ENCODE results near the gene OTUB2.

The OTUB2 gene

DNA sequence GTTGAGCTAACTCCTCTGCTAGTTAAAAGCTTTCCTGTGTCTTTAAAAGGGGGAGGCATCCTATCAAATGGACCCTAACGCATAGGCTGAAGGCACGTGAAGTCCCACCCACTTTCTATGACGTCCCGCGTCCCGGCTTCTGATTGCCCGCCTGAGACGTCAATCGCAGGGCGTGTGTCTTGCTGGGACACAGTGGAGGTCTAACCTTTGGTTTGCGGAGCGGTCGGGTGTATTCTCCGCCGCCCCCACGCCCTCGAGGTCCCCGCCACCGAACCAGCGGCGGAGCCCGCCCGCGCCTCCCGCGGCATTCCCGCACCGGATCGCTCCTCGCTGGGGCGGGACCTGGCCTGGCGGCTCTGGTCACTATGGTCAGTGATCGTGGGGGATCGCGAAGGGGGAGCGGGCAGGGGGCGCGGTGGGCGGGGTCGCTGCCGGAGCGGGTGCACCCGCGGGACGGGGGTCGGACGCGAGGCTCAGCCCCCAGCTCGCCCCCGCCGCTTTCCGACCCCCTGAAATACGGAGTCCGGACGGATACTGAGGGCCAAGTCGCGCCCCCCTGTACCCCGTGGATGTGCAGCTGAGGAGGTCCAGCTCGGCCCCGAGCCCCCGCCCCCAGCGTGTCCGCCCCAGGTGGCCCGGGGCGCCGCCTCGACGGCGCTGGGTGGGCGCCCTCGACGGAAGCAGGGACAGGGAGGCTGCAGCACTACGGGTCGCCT is at the start of gene OTUB2:
Gene OTUB2, plus strand, starts transcription at position 168 of the 716 bp plus-strand sequence. Its CDS starts 198 bp downstream, at position 366.
- DNase-seq, result peak; percentile 98

DNA sequence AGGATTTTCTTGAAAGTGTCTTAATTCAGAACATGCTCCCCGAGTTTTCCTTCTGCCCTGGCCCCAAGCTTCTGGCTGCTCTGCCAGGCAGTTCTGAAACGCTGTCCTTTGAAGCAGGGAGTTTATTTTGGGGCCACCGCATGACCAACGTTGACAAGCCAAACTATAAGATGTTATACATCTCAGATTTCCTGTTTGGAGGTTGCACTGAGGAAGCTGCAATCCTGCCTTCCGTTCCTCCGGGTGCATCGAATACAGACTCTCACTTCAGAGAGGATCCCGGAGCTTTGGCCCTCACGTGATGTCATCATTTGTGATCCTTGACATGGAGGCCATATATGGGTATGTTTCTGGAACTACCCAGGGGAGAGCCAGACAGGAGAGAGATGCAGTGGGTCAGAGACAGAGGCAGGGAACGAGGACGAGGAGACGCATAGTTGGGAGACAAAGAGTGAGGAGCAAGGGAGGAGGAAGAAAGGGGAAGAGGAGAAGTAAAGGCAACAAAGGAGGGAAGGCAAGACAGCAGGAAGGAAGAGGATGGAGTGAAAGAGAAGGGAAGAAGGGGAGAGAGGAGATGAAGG is 49.6 kb upstream of the OTUB2 start, which contains the start of gene ASB2:
Gene ASB2, minus strand, starts transcription at position 94 of the 581 bp plus-strand sequence. CDS start 12,031 bp downstream, outside the sequence.
- no peak for DNase-seq

DNA sequence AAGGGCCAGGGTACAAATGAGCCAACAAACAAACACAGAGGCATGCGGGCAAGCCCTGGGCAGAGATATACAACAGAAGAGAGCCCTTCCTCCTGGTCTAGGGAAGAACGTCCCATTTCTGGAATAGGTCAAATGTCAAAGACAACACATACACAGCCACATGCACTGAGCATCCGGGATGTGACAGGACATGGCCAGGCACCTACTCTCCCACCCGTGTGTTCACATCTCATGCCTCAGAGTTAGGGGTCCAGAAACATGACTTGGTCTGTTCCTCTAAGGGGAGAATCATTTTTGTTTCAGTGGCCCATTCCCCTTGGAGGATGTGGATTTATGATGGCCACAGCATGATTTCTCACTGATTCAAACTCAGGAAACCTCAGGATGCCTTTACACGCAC is 49.0 kb upstream of the OTUB2 start:
- no peak for DNase-seq

DNA sequence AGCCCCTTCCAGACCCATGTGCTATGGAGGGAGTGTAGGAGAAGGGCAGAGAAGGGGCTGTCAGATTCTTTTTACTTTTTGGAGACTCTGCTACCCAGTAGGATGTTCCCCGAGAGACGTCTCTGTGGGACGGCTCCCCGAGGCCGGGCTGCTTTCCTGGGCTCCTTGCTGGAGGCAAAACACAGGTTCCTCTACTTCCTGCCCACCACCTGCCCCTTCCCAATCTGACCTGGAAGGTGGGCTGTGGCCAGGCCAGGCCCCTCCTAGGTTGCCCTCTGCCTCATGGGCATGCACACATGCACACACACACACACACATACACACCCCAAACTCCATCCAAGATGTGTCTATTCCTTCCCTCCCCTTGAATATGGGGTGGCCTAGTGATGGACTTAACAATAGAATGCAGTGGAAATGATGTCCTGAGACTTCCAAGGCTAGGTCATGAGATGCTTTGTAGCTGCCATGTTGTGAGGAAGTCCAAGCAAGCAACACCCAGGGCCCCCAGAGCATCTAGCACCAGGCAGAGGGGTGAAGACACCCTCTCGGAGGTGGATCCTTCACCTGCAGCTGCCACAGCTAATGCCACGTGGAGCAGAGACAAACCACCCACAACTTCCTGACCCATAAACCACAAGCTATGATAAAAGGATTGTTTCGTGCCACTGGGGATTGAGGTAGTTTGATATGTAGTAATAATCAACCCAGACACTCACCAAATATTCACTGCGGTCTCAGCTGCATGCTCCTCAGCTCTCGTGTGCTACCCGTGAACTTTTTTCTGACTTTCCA is 48.2 kb upstream of the OTUB2 start:
- DNase-seq, result no peak

DNA sequence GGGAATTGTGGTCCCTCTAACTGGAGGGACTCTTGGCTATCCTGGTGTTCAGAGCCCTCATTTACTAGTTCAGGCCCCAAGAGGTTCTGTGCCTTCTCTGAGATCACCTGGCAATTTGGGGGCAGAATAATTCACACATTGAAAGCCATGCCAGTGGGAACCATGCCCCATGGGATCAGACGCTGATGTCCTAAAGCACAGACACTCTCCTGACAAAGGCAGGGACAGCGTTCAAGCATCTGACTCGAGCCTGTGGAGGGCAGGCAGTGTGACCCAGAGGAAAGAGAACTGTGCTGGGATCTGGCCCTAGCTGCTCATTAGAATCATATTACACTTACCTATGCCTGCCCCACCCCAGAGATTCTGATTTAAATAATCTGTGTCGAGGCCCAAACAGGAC is 47.4 kb upstream of the OTUB2 start:
- no peak for DNase-seq

DNA sequence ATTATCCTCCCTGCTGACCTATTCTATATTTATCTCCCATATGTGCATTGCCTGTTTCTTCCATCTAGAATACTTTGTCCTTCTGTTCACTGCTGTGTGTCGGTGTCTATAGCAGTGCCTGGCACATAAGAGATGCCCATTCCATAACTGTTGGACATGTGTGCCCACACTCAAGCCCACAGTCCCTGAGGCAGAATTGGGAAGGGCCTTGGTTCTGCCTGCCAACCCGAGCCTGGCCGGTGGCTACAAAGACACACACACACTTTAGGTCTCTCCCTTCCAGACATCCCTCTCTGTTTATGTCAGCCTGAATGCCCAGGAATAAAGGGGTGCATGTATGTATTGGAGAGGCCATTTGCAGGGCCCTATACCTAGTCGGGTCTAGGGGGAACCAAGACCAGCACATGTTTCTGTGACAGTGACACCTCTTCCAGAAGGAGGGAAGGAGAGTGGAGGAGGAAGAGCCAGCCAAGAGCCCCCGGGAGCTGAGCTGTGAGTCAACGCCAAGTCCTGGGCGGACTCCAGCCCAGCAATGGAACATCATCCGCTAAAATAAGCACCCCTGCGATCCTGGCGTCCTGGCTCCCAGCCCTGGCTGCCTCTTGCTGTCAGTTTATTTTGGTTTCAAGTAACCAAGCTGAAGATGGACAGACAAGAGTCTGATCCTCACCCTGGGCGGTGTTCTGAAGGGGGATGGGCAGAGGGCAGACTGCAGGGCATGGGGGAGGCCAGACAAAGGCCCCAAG is 45.5 kb upstream of the OTUB2 start:
- no peak for DNase-seq

DNA sequence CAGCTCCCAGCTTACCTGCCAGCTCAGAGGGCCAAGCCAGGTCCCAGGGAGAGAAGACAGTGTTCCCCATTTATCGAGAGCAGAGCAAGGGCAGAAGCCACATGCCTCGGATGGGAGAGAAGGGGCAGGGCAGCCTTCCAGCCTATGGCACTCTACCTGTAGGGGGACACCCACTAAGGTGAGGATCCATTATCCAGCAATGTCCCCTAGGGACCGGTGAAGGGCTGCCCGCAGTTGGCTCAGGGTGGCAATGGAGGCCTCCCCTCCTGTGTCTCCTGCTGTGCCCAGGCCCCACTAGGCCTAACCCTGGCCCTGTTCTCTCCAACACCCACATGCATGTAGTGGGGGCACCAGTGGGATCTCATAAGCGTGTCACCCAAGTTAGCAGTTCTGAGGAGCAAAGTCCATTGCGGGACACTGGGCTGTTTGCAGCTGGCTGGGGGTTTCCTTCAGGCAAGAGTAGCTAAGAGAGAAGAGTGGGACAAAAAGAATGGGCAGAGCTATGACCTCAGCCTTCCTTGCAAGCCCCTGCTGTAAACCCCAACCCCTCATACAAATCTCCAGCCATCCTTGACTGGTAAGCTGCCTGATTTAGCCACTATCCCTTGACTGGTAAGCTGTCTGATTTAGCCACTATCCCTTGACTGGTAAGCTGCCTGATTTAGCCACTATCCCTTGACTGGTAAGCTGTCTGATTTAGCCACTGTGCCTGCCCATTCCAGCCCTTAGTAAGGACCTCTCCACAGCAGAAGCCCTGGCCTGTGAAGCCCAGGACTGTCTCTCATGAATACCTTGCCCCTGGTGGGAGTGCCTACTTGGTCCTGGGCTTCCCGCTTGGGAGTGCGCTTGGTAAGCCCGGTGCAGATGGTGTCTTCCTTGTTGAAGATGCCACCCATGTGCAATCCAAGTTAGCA is 44.6 kb upstream of the OTUB2 start:
- no peak for DNase-seq

DNA sequence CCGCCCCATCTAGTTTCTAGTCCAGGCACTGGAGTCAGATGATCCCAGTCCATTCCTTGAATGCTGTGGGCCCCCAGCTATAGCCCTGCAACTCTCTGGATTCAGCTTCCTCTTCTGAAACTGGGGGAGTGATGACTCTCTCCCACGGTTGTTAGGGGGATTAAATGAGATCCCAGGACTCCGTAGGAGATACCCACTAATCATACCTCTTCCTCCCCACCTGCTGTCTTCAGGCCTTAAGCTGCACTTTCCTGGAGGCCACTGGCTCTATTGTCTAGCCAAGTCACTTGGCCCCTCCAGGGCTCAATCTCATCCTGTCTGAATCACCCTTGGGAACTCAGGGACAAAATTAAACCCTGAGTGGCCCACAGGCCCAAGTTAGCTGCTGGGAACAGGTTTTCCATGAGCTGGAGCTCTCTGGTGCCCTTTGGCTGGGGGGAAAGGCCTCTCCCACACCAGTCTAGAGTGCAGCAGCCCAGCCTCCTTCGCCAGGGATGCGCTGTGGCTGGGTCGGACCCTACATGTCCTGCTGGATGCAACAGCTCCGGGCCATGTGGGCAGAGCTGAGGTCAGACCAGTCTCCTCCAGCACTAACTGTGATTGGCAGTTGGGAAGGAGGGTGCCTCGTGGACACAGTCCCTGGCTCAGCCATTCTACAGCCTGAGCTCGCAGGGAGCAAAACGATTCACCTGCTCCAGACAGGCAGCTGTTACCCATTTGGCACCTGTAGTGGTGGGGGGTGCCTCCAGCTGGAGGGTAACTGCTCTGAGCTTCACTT is 43.7 kb upstream of the OTUB2 start:
- no peak for DNase-seq

DNA sequence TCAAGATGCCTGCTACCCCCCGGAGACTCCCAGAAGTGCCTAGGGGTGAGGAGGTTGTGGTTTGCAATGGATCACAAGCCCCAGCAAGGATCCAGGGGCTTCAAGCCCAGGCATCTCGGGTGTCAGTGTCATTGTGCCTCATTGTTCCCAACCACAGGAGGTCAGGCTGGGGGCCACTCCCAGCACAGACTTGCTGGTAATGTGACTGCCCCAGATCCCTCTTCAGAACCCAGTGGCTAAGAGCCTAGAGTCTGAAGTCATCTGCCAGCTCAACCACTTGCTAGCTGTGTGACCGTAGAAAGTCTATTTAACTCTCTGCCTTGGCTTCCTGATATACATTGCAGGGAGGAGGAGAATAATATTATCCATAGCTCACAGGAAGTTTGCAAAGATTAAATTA is 42.1 kb upstream of the OTUB2 start:
- no peak for DNase-seq

DNA sequence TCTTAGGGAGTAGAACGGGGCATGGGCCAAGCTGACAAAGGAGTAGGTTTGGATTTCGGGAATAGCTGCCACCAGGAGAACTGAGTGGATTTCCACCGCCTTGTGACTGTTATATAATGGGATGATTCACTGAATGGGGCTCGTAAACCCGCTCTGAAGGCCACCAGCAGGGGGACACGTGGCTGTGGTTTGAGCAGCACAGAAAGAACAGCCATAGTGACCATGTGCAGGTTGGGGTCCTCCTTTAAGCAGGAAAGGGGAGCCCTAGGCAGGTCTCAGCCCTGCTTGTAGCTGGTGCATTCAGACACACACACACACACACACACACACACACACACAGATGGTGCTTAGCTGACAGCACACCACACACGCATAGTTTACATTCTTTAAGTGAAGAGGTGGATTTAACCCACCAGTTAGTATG is 41.1 kb upstream of the OTUB2 start:
- no peak for DNase-seq

DNA sequence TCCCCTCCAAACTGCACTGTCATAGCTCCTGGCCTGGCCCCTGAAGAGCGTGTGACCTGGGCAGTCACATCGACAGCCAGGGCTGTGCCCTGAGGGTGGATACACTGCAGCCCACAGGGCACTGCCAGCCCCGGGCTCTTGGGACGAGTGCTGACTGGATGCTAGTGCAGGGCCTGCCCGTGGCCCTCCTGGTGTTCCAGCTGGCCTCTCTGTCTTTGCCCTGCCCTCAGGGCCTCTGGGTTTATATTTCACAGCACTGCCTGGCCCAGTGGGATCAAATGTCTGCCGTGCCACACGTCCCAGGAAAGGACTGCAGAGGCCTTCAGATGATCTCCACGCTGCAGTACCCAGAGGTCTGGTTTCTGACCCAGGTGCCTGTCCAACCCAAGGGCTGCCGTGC is 39.2 kb upstream of the OTUB2 start:
- DNase-seq, result no peak

DNA sequence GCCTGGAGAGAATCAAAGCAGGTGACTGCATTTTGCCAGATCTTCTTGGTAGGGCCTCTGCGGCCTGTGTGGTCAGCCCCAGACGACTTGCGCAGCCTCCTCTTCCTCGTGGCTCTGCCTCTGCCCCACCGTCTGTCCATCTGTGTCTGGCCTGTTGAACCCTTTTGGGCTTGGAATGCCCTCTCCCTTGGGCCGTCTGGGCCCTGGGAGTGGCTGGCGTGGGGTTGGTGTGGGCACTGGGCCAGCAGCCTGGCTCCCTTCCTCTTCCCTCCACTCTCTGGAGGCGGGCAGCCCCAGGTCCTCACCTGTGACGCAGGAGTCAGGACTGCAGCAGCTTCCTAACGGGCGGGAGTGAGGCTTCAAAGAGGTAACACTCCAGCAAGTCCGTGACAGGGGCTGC is 38.8 kb upstream of the OTUB2 start:
- DNase-seq, result no peak

DNA sequence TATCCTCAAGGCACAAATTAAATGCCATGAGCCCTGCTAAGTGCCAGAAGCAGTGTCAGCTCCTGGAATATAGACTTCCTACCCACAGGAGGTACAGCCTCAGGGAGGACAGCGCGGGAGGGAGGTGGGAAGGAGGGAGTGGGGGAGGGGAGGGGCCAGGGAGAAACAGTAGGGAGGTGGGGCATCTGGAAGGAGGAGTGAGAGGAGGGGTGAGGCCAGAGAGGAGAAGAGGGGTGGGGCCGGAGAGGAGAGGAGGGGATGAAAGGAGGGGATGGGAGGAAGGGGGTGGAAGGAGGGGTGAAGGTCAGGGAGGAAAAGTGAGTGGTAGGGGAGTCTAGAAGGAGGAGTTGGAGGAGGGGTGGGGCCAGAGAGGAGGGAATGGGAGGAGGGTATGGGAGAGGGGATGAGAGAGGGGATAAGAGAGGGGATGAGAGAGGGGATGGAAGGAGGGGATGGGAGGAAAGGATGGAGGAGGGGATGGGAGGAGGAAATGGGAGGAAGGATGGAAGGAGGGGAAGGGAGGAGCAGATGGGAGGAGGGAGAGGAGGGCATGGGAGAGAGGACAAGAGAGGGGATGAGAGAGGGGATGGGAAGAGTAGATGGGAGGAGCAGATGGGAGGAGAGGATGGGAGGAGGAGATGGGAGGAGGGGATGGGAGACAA is 38.2 kb upstream of the OTUB2 start:
- no peak for DNase-seq

DNA sequence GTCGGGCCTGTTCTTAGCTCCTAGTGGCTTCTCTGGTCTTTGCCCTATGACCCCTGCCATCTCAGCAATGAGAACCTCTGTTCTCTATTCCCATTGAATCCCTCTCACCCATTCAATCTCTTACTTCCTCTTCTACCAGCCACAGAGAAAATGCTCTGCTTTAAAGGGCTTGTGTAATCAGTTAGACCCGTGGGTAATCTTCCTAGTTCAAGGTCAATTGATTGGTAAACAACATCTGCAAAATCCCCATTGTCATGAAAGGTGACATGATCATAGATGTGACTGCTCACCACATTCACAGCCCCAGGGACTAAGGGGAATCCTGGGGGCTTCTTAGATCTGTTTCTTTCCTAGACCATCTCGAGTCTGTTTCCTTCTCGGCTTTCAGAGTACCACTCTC is 36.2 kb upstream of the OTUB2 start:
- DNase-seq, result no peak

DNA sequence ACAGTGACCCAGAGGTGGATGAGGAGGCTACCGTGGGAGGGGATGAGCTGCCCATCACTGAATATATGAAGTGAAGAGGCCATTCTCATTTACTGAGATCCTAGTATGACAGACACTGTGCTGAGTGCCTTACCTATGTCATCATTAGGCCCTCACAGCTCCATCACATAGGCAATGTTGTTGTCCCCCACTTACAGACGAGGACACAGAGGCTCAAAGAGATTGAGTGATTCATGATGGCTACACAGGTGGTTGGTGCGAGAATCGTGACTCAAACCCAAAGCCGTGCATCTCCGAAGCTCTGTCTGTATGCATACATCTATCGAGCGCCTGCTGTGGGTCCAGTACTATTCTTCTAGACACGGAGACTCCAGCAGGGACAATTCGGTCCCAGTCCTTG is 34.9 kb upstream of the OTUB2 start:
- DNase-seq, result no peak

DNA sequence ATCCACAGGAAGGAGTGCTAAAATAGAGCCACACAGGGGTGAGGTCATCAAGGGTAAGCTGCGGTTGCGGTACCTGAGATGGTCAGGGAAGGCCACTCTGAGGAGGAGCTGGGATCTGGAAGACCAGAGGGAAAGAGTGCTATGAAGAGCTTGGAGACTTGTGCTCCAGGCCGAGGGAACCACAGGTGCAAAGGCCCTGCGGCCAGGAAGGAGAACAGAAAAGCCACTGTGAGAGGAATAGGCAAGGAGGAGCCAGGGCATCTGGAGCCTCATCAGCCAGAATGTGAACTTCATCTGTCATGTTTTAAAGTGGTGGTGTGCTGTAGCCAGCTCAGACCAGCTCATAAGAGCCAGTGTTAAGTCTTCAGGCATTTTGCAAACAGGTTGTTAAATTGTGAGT is 34.5 kb upstream of the OTUB2 start:
- DNase-seq, result no peak

DNA sequence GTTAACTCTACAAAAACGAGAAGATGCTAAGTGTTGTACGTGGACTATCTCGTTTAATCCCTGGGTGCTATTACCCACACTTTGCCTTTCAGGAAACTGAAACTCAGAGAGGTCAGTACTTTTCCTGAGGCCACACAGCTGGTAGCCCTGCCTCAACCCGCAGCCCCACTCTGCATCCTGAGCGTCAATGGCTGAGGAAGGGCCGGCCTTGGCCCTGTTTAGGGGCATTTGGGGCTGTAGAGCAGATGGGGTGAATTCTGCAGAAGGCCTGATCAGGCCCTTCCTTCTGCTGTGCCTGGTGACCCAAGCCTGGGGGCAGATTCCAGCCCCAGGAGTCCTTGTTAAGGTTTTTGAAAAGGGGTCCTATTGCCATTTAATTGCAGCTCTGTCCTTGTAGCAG is 32.8 kb upstream of the OTUB2 start:
- DNase-seq, result no peak

DNA sequence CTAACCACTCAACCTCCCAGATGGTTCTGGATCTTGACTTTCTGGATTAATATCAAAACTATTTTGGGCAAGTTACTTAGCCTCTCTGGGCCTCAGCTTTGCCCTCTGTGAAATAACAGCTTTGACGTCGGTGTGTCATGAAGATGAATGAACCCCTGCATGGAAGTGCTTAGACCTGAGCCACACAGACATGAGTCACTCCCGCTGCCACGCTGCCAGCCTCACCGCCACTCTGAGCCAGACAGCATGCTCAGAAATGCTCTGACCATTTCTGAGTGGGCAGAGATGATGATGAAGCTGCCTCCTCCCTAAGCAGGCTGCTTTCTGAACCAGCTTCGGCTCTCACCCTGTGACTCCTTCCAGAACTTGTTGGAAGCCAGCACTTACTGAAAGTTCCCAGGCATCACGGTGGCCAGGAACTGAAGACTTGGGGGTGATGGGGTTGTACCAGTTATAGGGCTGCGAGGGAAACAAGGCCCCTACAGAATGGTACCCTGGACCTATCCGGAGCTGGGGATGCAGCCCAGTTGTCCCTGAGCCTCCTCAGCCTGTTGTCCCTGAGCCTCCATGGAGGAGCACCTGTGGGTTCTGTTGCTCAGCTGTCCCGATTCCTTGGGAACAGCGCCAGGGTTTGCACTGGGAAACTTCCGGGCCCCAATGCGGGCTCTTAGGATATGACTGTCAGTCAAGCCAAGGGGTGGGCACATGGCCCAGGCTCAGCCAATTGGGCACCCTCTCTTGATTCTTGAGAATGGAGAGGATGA is 31.0 kb upstream of the OTUB2 start:
- DNase-seq, result no peak

DNA sequence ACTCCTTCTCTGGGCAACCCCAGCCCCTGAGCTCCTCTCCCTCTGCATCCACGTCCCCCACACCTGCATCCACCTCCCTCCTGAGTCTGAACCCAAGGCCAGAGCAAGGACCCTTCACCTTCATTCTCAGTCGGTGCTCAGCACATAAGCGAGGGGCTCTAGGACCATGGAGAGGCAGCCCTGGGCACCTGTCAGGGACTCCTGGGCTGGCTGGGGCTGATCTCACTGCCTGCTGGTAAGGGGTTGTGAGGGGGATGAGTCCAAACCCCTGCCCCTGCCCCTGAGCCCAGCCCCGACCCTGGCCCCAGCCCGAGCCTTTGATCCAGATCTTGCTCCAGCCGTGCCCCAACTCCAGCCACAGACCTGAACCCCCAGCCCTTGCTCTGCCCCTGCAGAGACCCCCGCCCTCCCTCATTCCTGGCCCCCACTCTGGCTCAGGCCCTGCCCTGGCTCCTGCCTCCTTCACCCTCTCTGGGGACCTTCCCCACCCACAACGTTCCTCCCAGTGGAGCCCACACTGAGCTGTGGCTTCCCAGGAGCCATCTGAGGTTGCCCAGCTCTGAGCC is 29.9 kb upstream of the OTUB2 start:
- no peak for DNase-seq

DNA sequence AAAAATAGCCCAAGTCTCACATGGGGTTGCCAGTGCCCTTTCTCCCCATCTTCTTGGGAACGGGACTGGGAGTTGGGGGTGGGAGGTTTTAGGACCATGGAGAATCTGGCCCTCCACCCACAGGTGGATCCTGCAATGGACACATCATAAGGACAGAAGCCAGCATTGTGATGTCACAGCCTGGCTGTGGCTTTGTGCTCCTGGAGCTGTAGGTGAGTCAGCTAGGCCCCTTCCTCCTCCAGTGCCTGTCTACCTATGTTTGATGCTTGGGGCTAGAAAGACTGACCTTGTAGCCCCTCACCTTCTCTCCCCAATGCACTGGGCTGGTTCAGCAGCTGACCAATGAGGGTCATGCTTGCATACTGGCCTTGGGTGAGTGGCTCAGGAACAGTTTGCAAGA is 29.1 kb upstream of the OTUB2 start, which contains the start of gene CCDC197:
Gene CCDC197, plus strand, starts transcription at position 220 of the 400 bp plus-strand sequence. CDS start 831 bp downstream, outside the sequence.
- DNase-seq, result no peak
